Stimulated activated CD4-positive, alpha-beta T cell treated with anti-CD3 and anti-CD28 coated beads, Interleukin-1b, Interleukin-23, amount 100 ng/mL, for 4 hours (primary cell): Measurements from ENCODE around the gene RNPEP.
A peak's percentile ranks its signal among the peaks of the same experiment; 100 is the strongest.
"Not testable (repeated sequence)": the region's sequence is repeated elsewhere in the genome, so short reads cannot be mapped to it uniquely, and the experiment has no call there.

Experiments used
- DNase-seq, 2 donors: peaks; one replicate each; pipeline ENCODE4 v3.0.0-alpha.2; 2020; ENCODE audit warnings: low read depth in 2 of 2

The RNPEP gene, protein sequence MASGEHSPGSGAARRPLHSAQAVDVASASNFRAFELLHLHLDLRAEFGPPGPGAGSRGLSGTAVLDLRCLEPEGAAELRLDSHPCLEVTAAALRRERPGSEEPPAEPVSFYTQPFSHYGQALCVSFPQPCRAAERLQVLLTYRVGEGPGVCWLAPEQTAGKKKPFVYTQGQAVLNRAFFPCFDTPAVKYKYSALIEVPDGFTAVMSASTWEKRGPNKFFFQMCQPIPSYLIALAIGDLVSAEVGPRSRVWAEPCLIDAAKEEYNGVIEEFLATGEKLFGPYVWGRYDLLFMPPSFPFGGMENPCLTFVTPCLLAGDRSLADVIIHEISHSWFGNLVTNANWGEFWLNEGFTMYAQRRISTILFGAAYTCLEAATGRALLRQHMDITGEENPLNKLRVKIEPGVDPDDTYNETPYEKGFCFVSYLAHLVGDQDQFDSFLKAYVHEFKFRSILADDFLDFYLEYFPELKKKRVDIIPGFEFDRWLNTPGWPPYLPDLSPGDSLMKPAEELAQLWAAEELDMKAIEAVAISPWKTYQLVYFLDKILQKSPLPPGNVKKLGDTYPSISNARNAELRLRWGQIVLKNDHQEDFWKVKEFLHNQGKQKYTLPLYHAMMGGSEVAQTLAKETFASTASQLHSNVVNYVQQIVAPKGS

GRCh38 chr1:201982623-201983379 lies at the start of gene RNPEP:
RNPEP (plus strand) TSS chr1:201982648; CDS start chr1:201982667, 19 bp downstream.
- DNase-seq: peak; percentile 22 to 38

DNA sequence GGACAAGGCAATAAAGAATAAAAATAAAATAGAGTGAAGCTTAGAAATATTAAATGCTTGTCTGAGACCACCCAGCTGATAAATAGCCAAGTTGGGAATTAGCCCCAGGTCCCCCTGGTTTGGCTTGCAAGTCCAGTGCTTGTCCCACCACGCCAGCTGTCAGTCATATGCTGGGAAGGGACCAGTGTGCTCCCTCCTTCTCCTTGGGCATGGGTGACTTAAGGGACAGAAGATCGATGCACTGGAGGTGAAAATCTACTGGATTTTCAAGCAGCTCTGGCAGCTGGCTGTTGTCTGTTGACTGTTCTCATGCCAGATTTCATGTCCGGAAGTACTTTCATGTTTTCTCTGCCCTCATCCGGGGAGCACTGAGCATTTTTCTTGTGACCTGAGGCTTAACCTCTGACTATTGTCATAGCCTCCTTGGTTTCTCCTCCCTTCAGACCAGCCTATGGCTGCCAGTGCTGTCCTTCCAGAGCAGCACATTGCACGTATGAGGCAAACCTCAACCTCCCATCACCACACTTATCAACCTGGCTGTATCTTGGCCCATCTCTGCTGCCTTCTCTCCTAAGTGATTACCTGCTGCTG lies 48.5 kb upstream of the RNPEP start:
- DNase-seq: no peak

DNA sequence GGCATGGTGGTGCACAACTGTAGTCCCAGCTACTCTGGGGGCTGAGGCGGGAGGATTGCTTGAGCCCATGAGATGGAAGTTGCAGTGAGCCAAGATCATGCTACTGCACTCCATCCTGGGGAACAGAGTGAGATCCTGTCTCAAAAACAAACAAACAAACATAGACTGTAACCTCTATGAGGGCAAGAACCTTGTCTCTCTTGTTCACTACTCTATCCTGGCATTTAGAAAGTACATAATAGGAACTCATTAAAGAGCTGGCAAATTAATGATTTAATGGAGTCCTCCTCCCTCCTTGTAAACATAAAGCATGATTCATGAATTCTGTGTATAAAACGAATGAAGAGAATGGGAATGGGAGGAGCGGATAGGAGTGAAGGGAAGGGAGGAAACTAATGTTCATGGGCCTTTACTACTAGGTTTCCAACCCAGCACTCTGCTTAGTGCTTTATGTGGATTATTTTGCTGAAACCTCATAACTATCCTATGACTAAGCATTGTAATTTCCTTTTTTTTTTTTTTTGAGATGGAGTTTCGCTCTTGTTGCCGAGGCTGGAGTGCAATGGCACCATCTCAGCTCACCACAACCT lies 44.7 kb upstream of the RNPEP start:
- no peak for DNase-seq

DNA sequence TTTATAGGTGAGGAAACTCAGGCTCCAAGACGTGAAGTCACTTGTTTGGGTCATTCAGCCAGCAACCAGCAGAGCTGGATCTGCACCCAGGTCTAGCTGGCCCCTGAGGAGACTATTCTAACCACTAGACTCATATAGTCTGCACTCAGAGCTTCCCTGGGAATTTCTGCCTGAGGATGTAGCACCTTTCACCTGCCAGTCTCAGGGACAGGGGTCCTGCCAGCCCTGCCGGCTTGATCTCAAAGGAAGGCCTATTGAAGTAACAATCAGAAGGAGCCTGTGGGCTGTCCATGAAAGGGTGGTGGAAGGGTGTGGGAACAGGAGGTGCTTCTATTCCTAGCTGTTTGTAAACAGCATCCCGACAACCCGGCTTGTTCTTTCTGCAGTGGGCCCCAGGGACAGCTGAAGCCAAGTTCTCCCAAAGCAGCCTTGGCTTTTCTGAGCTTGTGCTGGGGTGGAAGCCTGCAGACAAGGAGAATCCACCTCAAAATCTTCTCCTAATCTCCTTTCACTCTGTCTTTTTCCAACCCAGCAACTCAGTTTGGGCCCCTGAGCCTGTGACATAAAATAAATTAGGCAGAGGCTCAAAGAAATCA lies 43.9 kb upstream of the RNPEP start:
- no peak for DNase-seq

- DNase-seq: no peak
Measured at GRCh38 chr1:201939148-201939547, 43.3 kb upstream of the RNPEP start.

DNA sequence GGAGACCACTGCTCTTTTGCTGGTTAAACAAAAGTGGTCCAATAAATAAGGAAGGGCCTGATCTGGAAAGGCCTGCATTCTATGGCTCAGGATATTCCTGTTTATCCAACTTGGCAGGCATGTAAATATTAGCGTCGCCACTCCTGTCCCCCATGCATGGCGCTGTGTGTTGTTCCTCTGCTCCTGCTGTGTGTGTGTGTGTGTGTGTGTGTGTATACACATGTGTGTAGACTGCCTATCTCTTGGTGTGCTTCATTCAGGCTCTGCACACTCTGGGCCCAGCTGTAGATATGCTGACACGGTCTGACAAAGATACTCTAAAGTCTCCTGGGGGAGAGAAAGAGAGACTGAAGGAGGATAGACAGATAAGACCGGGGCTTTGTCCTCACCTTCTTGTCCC lies 42.9 kb upstream of the RNPEP start:
- DNase-seq: no peak

DNA sequence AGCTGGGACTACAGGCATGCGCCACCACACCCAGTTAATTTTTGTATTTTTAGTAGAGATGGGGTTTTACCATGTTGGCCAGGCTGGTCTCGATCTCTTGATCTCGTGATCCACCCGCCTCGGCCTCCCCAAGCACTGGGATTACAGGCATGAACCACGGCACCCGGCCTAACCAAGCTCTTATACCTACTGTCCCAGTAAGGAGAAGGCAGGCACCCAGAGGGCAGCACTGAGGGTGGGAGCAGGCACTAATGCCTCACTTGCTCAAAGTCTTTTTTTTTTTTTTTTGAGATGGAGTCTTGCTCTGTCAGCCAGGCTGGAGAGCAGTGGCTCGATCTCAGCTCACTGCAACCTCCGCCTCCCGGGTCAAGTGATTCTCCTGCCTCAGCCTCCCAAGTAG lies 42.1 kb upstream of the RNPEP start:
- DNase-seq: not testable (repeated sequence)

DNA sequence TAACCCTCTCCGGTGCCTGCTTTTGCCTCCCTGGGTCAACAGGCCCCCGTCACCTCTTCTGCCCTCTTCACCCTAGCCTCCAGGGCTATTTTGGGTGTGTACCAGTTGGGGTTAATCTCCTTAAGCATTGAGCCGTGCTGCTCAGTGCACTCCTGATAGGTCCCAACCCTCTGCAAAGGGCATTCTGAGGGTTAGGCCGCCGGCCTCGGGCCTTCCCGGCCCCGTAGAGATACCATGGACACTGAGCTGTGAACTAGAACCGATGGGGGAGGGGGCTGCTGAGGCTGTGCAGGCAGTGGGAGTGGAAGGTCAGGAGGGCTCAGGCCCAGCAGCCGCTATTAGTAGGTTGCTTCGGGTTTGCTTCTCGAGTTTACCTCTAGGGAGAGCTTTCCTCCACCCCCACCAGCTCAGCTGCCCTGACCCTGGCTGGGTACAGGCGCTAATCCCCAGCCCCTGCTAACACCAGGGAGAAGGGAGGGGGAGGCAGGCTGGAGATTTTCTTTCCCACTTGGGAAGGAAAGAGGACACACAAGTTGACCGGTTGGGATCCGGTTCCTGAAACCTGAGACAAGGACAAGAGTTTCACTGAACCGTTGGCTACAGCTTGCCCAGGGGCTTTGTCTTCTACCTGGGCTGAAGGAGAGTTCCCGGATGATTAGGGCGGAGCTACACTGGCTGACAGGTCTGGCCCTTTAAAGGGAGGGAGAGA lies 40.9 kb upstream of the RNPEP start:
- no peak for DNase-seq

- no peak for DNase-seq
Measured at GRCh38 chr1:201942129-201942495, 40.3 kb upstream of the RNPEP start.

DNA sequence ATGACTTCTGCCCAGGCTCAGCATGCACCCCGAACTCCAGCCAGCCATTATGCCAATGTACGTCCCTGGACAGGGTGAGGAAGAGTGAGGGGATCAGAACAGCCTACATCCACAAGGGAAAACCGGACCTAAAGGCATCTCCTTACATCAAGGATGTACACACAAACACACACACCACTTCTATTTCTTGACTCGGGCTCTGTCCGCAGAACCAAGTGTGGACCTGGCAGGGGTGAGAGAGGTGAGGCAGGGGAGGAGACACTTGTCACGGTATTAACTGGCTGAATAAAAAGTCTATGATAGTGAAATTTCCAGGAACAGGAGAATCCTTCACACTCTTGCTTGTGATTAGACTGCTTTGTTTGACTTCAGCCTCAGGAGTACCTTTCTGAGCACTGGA lies 38.4 kb upstream of the RNPEP start:
- DNase-seq: no peak

- DNase-seq: no peak
Measured at GRCh38 chr1:201944639-201945038, 37.8 kb upstream of the RNPEP start.

GRCh38 chr1:201945157-201945556 lies 37.3 kb upstream of the RNPEP start:
- no peak for DNase-seq

DNA sequence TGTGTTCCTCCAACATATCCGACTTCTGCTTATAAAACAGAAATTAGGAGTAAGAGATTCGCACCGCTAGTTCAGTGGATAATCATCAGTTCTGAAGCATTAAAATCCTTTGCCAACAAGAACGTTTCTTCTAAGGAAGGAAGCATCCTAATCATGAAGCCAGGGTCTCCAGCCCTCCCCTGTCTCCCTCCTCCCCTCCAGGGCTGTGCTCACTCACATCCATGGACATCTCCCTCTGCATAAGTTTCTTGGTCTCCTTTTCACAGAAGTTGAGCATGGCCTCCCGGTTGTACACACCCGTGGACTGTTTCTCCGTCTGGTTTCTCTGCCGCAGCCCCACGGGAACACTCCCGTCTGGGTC lies 36.6 kb upstream of the RNPEP start:
- no peak for DNase-seq

GRCh38 chr1:201946224-201946908 lies 36.1 kb upstream of the RNPEP start, which contains the start of gene LMOD1:
LMOD1 (minus strand) TSS chr1:201946548; CDS start chr1:201946340, 208 bp downstream.
- no peak for DNase-seq

DNA sequence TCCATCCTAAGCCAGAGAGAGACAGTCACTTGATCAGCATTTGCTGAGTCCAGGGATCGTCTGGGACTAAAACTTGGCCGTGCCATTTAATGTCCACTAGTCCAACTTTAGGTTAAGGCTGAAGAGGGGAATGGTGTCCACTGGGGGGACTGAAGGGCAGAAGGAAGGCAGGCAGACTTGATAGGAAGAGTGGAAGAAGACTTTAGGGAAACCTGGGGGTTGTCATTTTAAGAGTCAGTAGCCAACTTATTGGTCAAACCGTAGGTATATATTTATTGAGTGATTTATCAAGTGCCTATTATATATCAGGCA lies 34.8 kb upstream of the RNPEP start:
- DNase-seq: no peak

DNA sequence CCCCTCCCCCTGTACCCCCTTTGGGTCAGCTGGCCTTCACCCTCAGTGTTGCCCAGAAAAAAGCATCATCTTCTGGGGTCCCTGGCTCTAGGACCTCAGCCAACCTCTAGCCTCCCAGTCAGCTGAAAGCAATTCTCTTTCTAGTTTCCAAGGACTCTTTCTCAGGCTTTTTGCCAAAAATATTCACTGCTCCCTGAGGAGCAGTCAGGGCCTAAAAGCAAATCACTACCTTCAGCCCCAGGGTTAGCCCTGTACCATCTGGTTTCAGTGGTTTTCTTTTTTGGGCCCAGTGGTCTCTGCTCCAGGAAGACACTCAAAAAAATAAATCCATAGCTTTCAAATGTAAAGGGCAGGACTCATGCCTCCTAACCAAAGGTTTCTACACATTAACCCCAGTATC lies 33.0 kb upstream of the RNPEP start:
- no peak for DNase-seq

GRCh38 chr1:201954263-201955008 lies 28.0 kb upstream of the RNPEP start:
- peak in 1 of 2 donors; percentile 4 for DNase-seq

GRCh38 chr1:201955009-201955728 lies 27.3 kb upstream of the RNPEP start, which contains the start of gene TIMM17A:
TIMM17A (plus strand) TSS chr1:201955503; CDS start chr1:201955527, 24 bp downstream.
- peak; percentile 83 to 86 for DNase-seq

DNA sequence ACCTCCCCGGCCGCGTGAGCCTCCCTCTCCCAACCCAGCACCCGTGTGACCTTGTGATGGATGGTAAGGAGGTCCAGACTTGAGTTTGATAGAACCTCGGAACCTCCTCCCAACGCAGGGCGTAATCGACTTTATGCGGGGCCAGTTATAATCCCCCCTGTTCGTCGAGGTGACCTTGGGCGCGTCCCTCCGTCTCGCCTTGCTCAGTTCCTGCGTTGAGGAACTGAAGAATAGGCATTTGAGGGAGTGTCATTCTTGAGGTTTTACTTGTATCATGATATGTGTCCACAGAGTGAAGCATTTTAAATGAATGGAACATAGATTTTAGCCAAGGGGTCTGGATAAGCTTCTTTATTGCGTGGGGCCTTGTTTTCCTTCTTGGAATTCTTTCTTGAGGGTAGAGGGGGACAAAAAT lies 26.7 kb upstream of the RNPEP start:
- no peak for DNase-seq
